DND-41 (cell line): Measurements from ENCODE around the gene HECTD2.

Source experiments
- ATAC-seq: fragments of 200-7000 bp; cut with Tn5 transposase; 3 replicates; pipeline ENCODE4 v1.9.1; 2021; ENCODE audit warnings: low read depth; ENCODE audit not compliant: insufficient read depth
- DNase-seq: peaks from one replicate; pipeline ENCODE4 v3.0.0-alpha.2; 2020
- H2AFZ ChIP-seq: 2 replicates; pipeline ENCODE4 v1.6.0; 2012; ENCODE audit warnings: low read depth, low read length
- H3K27ac ChIP-seq: 2 replicates; pipeline ENCODE4 v1.5.1; 2012; ENCODE audit warnings: low read length, inconsistent platforms
- H3K27me3 ChIP-seq: fragments of 200-600 bp; sonication (generic); 2 replicates; pipeline ENCODE4 v1.6.0; 2012; ENCODE audit warnings: low read length, mild to moderate bottlenecking, inconsistent platforms; ENCODE audit not compliant: insufficient read depth, poor library complexity
- H3K36me3 ChIP-seq: 2 replicates; pipeline ENCODE4 v1.5.1; 2012; ENCODE audit warnings: low read length, inconsistent platforms; ENCODE audit not compliant: insufficient read depth
- H3K4me1 ChIP-seq: 2 replicates; pipeline ENCODE4 v1.5.1; 2012; ENCODE audit warnings: mild to moderate bottlenecking, low read length; ENCODE audit not compliant: insufficient read depth
- H3K4me2 ChIP-seq: 2 replicates; pipeline ENCODE4 v1.6.0; 2012; ENCODE audit warnings: mild to moderate bottlenecking, moderate library complexity, low read length, inconsistent platforms; ENCODE audit not compliant: insufficient read depth
- H3K4me3 ChIP-seq, 2 experiments: fragments of 200-600 bp in 1 of 2; shearing (Covaris generic) in 1 of 2; 2 replicates each; pipeline ENCODE4 v1.5.1; 2012 to 2016; ENCODE audit warnings: inconsistent platforms in 2 of 2, low read length in 2 of 2, mild to moderate bottlenecking in 2 of 2, low read depth in 1 of 2, moderate library complexity in 1 of 2
- H3K79me2 ChIP-seq: 2 replicates; pipeline ENCODE4 v1.6.0; 2012; ENCODE audit warnings: low read length, inconsistent platforms; ENCODE audit not compliant: insufficient read depth
- H3K9ac ChIP-seq: 2 replicates; pipeline ENCODE4 v1.6.0; 2012; ENCODE audit warnings: low read depth, mild to moderate bottlenecking, inconsistent platforms, low read length, moderate library complexity
- H3K9me3 ChIP-seq: 2 replicates; pipeline ENCODE4 v1.5.1; 2012; ENCODE audit warnings: low read length, moderate library complexity, mild to moderate bottlenecking, inconsistent platforms; ENCODE audit not compliant: insufficient read depth, severe bottlenecking
- H4K20me1 ChIP-seq: 2 replicates; pipeline ENCODE4 v1.6.0; 2012; ENCODE audit warnings: low read length; ENCODE audit not compliant: insufficient read depth
- EZH2 ChIP-seq: IDR thresholded peaks from 3 replicates; pipeline ENCODE4 v1.6.1; 2012; ENCODE audit warnings: borderline replicate concordance, low read depth, mild to moderate bottlenecking, moderate library complexity, low read length, inconsistent platforms; ENCODE audit not compliant: severe bottlenecking
- TF ChIP-seq, protein P1 (sequence below): IDR thresholded peaks from 2 replicates; pipeline ENCODE4 v1.5.1; 2012; ENCODE audit warnings: borderline replicate concordance, low read length, moderate library complexity, mild to moderate bottlenecking; ENCODE audit not compliant: poor library complexity, severe bottlenecking; ENCODE audit errors: extremely low read depth

HECTD2 gene

DNA sequence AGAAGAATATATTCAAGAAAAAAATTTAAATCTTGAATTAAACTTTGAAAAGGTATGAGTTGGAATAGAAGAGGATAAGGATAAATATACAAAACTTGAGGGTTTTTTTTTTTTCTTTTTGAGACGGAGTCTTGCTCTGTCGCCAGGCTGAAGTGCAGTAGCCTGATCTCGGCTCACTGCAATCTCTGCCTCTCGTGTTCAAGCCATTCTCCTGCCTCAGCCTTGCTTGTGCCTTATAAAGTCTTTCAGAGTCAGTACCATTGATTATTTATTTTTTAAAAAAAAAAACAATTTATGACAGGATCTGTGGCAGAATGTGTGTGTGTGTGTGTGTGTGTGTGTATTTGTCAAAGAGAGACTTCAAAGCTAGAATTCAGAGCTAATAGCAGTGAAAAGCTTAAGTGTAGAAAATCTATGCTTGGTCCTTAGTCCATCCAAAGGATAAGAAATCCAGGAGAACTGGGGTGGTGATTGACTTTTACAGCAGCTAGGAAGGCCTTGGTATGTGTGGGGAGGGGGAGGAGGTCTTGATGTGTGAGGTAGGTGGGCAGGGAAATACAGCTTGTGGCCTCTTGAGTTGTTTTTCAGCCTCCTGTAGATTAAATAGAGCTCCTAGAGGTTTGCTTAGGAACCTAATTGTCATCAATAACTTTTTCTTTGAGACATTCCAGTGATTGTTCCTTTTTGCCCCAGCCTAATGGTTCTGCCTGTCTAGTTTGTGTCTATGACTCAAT lies 2.4 kb downstream of the HECTD2 start:
- Histone ChIP-seq H3K27me3 (no peaks in the 10 kb centered on the region), H3K27ac (no peak overlapping the region), H2AFZ (no peak overlapping the region), H3K36me3 (no peaks in the 10 kb centered on the region), H3K79me2 (peaks cover 49% of the 10 kb centered on the region), H3K4me1 (peaks cover 43% of the 10 kb centered on the region), H3K9ac (no peak overlapping the region), H3K9me3 (no peaks in the 10 kb centered on the region), H4K20me1 (no peaks in the 10 kb centered on the region), H3K4me3 (no peak overlapping the region), H3K4me2 (peak overlapping the region; percentile 26; the same call in 1 of the 2 replicates)
- ATAC-seq, result no peak
- no peak for DNase-seq
- no peak for TF ChIP-seq EZH2
- TF ChIP-seq, protein P1, sequence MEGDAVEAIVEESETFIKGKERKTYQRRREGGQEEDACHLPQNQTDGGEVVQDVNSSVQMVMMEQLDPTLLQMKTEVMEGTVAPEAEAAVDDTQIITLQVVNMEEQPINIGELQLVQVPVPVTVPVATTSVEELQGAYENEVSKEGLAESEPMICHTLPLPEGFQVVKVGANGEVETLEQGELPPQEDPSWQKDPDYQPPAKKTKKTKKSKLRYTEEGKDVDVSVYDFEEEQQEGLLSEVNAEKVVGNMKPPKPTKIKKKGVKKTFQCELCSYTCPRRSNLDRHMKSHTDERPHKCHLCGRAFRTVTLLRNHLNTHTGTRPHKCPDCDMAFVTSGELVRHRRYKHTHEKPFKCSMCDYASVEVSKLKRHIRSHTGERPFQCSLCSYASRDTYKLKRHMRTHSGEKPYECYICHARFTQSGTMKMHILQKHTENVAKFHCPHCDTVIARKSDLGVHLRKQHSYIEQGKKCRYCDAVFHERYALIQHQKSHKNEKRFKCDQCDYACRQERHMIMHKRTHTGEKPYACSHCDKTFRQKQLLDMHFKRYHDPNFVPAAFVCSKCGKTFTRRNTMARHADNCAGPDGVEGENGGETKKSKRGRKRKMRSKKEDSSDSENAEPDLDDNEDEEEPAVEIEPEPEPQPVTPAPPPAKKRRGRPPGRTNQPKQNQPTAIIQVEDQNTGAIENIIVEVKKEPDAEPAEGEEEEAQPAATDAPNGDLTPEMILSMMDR, result no peak

DNA sequence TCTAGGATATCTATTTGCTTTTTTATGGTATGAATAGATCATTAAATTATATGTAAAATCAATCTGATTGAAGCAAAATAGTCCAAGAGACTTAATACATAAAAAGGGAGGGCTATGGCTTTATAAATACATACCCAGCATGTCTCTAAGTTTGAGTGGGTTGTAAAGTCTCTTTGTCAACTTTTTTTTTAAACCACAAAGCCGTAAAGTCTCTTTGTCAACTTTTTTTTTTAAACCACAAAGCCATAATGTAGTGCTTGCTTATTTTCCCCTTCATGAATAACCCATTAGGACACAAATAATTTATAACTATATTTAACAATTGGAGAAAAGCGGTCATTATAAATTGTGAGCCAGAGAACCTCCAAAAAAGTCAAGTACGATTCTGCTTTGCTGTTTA lies 5.7 kb downstream of the HECTD2 start:
- Histone ChIP-seq H3K9ac (no peak overlapping the region), H4K20me1 (no peaks in the 10 kb centered on the region), H3K27ac (no peak overlapping the region), H3K4me1 (peaks cover 27% of the 10 kb centered on the region), H3K4me2 (no peak overlapping the region), H2AFZ (no peak overlapping the region), H3K36me3 (no peaks in the 10 kb centered on the region), H3K4me3 (no peak overlapping the region), H3K27me3 (no peaks in the 10 kb centered on the region), H3K9me3 (no peaks in the 10 kb centered on the region), H3K79me2 (peaks cover 48% of the 10 kb centered on the region)
- DNase-seq (no peak), ATAC-seq (0 out of 3 replicates have a peak, but pooled peaks have one; percentile 39)
- TF ChIP-seq EZH2, result no peak
- TF ChIP-seq, protein P1, result no peak

DNA sequence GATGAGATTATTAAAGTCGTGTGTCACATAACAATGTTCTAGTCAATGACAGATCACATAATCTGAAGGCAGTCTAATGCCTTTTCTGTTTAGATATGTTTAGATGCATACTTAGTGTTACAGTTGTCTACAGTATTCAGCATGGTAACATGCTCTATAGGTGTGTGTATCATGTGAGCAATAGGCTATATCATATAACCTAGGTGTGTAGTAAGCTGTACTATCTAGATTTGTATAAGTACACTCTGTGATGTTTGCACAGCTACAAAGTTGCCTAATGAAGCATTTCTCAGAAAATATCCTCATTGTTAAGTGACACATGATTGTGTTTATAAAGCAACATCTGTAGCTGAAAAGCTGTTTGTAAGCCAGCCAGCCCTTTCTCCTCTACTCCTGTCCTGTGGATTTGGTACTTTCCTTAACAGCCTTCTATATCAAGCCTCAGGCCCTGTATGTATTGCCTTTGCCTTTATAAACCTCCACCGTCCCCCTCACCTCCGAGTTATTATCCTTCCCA lies 6.3 kb downstream of the HECTD2 start:
- ATAC-seq (no peak), DNase-seq (no peak)
- Histone ChIP-seq H3K4me2 (no peak overlapping the region), H3K27ac (no peak overlapping the region), H3K9ac (no peak overlapping the region), H3K4me3 (no peak overlapping the region), H3K4me1 (peaks cover 21% of the 10 kb centered on the region; the same call in 1 of the 2 replicates), H2AFZ (no peak overlapping the region), H3K9me3 (no peaks in the 10 kb centered on the region), H3K79me2 (peaks cover 43% of the 10 kb centered on the region), H3K36me3 (no peaks in the 10 kb centered on the region), H4K20me1 (no peaks in the 10 kb centered on the region), H3K27me3 (no peaks in the 10 kb centered on the region)
- TF ChIP-seq EZH2, result no peak
- TF ChIP-seq, protein P1, result no peak
